GM18951 (cell line): ENCODE results near the gene SPARCL1.
"Not testable (repeated sequence)": the region's sequence is repeated elsewhere in the genome, so short reads cannot be mapped to it uniquely, and the experiment has no call there.

Experiments used
- POLR2A ChIP-seq: IDR thresholded peaks from 4 replicates; pipeline ENCODE4 v1.6.1; 2011; ENCODE audit warnings: mild to moderate bottlenecking; ENCODE audit not compliant: insufficient read length, insufficient read depth; ENCODE audit errors: extremely low read depth
- in situ Hi-C: fragments of 300-500 bp; cut with MboI; formaldehyde crosslinking; loops from one replicate; pipeline ENCODE4 v1.12.0; 2022; ENCODE audit warnings: low sequenced_read_pairs, mixed read lengths, inconsistent platforms; ENCODE audit not compliant: unreplicated experiment

The SPARCL1 gene

DNA sequence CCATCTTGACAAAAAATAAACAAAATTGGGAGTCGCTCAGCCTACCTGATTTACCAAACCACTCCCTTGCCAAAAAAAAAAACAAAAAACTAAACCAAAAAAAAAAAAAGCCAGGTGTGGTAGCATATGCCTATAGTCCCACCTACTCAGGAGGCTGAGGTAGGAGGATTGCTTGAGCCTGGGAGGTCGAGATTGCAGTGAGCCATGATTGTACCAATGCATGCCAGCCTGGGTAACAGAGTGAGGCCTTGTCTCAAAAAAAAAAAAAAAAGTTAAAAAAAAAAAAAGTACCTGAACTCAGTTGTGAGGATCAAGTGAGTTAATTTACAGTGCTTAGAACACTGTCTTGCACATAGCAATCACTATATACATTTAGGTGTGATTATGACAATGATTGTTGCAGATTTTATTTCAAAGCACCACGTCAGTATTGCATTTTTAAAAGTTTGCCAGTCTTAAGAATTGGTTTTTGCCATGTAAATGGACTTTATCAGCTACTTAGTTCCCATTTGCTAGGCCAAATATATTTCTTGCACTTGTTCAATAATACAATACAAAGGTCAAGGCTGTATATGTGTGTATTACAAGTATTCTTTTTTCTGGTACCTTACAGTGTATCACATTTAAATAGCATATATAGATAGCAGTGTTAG lies 102.2 kb downstream of the SPARCL1 start:
- TF ChIP-seq POLR2A = no peak
- in situ Hi-C loops = no loop called here

- no peak for TF ChIP-seq POLR2A
- in situ Hi-C loops = no loop called here
These were observed 103.5 kb downstream of the SPARCL1 start for GRCh38 chr4:87425711-87426110.

- in situ Hi-C loops = not testable (repeated sequence)
These were observed 105.1 kb downstream of the SPARCL1 start for GRCh38 chr4:87424099-87424543.
